MCF 10A (cell line): ENCODE results near the gene SPTBN2. TPM values are rescaled to one million over a fixed set of nuclear protein-coding genes. Genes with fewer than 3 reads are reported as not detected.

Experiments
- BruUV-seq: library from RNA; stranded (reverse); fragments of 400-500 nt; replicated peaks from 2 replicates; lab custom pipeline; 2021; lab: Mats Ljungman, UMichigan
- CTCF ChIA-PET: fragments of 300-600 bp; sonication (Branson Sonifier 250); formaldehyde crosslinking; extraction: SDS; loops from one replicate; lab custom pipeline; 2021; ENCODE audit warnings: antibody characterized with exemption, inconsistent platforms; lab: Yijun Ruan, JAX
- POLR2A ChIA-PET: fragments of 300-600, 350-650 bp; sonication (Branson Sonifier 250); formaldehyde crosslinking; extraction: SDS; loops from one replicate; lab custom pipeline; 2020; ENCODE audit warnings: antibody characterized with exemption, inconsistent platforms; lab: Yijun Ruan, JAX
- DNase-seq: peaks from one replicate; pipeline ENCODE4 v3.0.0-alpha.2; 2018; ENCODE audit not compliant: unreplicated experiment
- H3K27ac Mint-ChIP-seq: one replicate; pipeline ENCODE4 v1.8.0; 2022; ENCODE audit warnings: mild to moderate bottlenecking, low read depth, mixed read lengths; ENCODE audit not compliant: unreplicated experiment
- H3K27me3 Mint-ChIP-seq: one replicate; pipeline ENCODE4 v1.8.0; 2022; ENCODE audit warnings: mixed read lengths; ENCODE audit not compliant: insufficient read depth, unreplicated experiment
- H3K36me3 Mint-ChIP-seq: one replicate; pipeline ENCODE4 v1.8.0; 2022; ENCODE audit warnings: mild to moderate bottlenecking, moderate library complexity, mixed read lengths; ENCODE audit not compliant: insufficient read depth, unreplicated experiment
- H3K4me1 Mint-ChIP-seq: one replicate; pipeline ENCODE4 v1.8.0; 2022; ENCODE audit warnings: mixed read lengths; ENCODE audit not compliant: insufficient read depth, unreplicated experiment
- H3K4me3 Mint-ChIP-seq: one replicate; pipeline ENCODE4 v1.8.0; 2022; ENCODE audit warnings: mild to moderate bottlenecking, moderate library complexity, mixed read lengths; ENCODE audit not compliant: unreplicated experiment
- H3K9me3 Mint-ChIP-seq: one replicate; pipeline ENCODE4 v1.8.0; 2022; ENCODE audit warnings: mixed read lengths; ENCODE audit not compliant: unreplicated experiment
- CTCF ChIP-seq: fragments of 200-600 bp; IDR thresholded peaks from one replicate; pipeline ENCODE4 v1.8.0; 2022; ENCODE audit warnings: antibody characterized with exemption, mild to moderate bottlenecking; ENCODE audit not compliant: unreplicated experiment
- intact Hi-C: fragments of 100-400 bp; cut with micrococcal nuclease; formaldehyde crosslinking; loops from 2 replicates; pipeline ENCODE4 v1.14.1; 2022
- total RNA-seq: library from RNA; stranded (reverse); gene quantifications from 2 replicates; pipeline ENCODE4 v1.2.3, GENCODE V29; 2022

The SPTBN2 gene
- total RNA-seq, 1 experiment from 2014 or later = 47.2 TPM

DNA sequence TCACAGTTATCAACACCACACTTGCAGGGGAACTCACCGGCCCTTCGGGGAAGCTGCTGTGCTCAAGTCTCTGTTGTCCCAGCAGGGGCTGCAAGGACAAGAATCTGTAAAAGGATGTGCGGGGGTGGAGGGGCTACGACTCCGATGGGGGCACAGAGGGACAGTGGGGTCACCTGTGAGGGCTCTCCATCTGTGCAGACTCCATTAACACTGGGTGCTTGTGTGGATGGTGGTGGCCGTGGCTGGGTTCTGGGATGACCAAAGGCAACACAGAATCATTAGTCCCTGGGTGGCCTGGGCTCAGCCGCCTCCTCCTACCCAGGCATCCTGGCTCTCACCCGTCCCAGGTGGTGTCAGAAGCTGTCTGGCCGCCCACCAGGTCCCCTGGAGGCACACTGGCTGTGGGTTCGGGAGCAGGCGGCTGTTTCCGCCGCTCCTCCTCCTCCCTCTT lies 41.2 kb downstream of the SPTBN2 start:
- intact Hi-C loops = no loop called here
- no TSS peak for BruUV-seq
- POLR2A ChIA-PET = interaction anchor here (1.0 kb wide), 1 partner anchor 55 kb away, joined by 3 read pairs; no protein-coding TSS in a partner anchor
- Mint-ChIP-seq H3K36me3 (peaks cover 54% of the 10 kb centered on the region), H3K4me1 (no peaks in the 10 kb centered on the region), H3K9me3 (no peaks in the 10 kb centered on the region), H3K4me3 (no peak overlapping the region), H3K27ac (no peak overlapping the region), H3K27me3 (no peaks in the 10 kb centered on the region)
- no peak for TF ChIP-seq CTCF
- no peak for DNase-seq
- CTCF ChIA-PET = no interaction called here

- Mint-ChIP-seq H3K4me3 (no peak overlapping the region), H3K36me3 (peaks cover 53% of the 10 kb centered on the region), H3K27ac (peak overlapping the region; percentile 12), H3K27me3 (no peaks in the 10 kb centered on the region), H3K9me3 (no peaks in the 10 kb centered on the region), H3K4me1 (no peaks in the 10 kb centered on the region)
- ChIA-PET CTCF (interaction anchor here (0.7 to 5.6 kb wide), 2 partner anchors 8 to 288 kb away, joined by 3 to 26 read pairs; no protein-coding TSS in a partner anchor), POLR2A (no interaction called here)
- no TSS peak for BruUV-seq
- intact Hi-C loops = no loop called here
- no peak for DNase-seq
- no peak for TF ChIP-seq CTCF
Observed at GRCh38 chr11:66686801-66687750, 41.9 kb downstream of the SPTBN2 start.

DNA sequence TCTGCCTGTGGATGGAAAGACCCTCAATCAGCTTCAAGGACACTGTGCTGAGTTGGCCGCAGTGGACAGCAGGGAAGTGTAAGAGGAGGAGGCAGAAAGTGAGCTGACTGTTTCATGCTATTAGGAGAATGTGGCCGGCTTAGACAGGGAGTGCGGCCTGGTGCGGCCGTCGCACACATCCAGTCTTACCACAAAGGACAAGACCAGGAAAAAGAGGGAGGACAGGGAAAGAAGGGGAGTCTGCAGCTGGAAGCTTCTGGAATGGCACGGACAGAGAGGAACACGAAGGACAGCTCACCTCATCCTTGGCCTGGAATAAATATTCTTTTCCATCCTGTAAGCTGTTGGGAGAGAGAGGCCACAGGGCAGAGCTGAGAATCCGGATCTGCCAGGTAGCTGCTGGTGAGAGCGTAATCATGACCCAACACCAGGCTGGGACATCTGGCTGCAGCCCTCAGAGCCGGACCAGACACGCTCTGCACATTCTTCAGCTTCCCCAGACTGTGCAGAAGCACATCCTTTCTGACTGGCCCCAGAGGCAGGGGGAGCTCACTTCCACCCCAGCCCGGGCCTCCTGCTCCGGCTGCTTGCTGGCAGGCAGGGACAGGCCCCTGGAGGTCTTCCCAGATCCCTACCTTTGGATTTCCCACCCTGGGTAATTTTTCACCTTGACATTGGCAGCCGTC lies 42.8 kb downstream of the SPTBN2 start:
- H3K9me3 Mint-ChIP-seq = no peaks in the 10 kb centered on the region
- no peak for DNase-seq
- no peaks in the 10 kb centered on the region for H3K4me1 Mint-ChIP-seq
- no peaks in the 10 kb centered on the region for H3K27me3 Mint-ChIP-seq
- POLR2A ChIA-PET = no interaction called here
- CTCF ChIA-PET = interaction anchor here (0.5 to 5.6 kb wide), 3 partner anchors 9 to 287 kb away, joined by 3 to 26 read pairs (median 3); no protein-coding TSS in a partner anchor
- no peak overlapping the region for H3K27ac Mint-ChIP-seq
- H3K4me3 Mint-ChIP-seq = no peak overlapping the region
- intact Hi-C loops = no loop called here
- no peak for TF ChIP-seq CTCF
- BruUV-seq = no TSS peak
- H3K36me3 Mint-ChIP-seq = peaks cover 46% of the 10 kb centered on the region
